K562 (cell line): ENCODE results near the gene NAPA.

ENCODE experiments used
- GATA2 ChIP-seq: sonication (generic); formaldehyde crosslinking; IDR thresholded peaks from 2 replicates; pipeline ENCODE4 v1.4.0; 2020; ENCODE audit warnings: mild to moderate bottlenecking, missing genetic modification reagents
- NRF1 ChIP-seq, 2 experiments: fragments of 450-650 bp; IDR thresholded peaks in 1 of 2; conservative IDR thresholded peaks in 1 of 2; 2 replicates each; pipeline ENCODE4 v1.6.1; 2014; ENCODE audit warnings: mild to moderate bottlenecking in 2 of 2
- POLR2A ChIP-seq: fragments of 450-650 bp; conservative IDR thresholded peaks from 2 replicates; pipeline ENCODE4 v1.6.1; 2016
- SREBF2 ChIP-seq: sonication (generic); formaldehyde crosslinking; IDR thresholded peaks from 2 replicates; pipeline ENCODE4 v1.4.0; 2020; ENCODE audit warnings: mild to moderate bottlenecking, missing genetic modification reagents
- ZFP1 ChIP-seq: fragments of 450-650 bp; formaldehyde crosslinking; IDR thresholded peaks from 2 replicates; pipeline ENCODE4 v1.4.0; 2020; ENCODE audit warnings: mild to moderate bottlenecking, mixed read lengths

- no peak for TF ChIP-seq GATA2
- TF ChIP-seq SREBF2: no peak
- TF ChIP-seq ZFP1: no peak
- no peak for TF ChIP-seq POLR2A
- peak; percentile 15 to 43; a peak in 1 of 4 replicates for TF ChIP-seq NRF1 (conservative IDR thresholded peaks at IDR 0.05 in 1 of 2, IDR thresholded peaks at IDR 0.05 in 1 of 2)
These were observed 55.4 kb downstream of the NAPA start for GRCh38 chr19:47459477-47459876.
